ENCODE measurements around the gene NEDD8. TPM values are rescaled to one million over a fixed set of nuclear protein-coding genes. Genes with fewer than 3 reads are reported as not detected.

Gene NEDD8
- total and polyA plus RNA-seq, 2 of the 4 experiments (the other 2 are of a cell fraction) = 167 to 375 TPM

DNA sequence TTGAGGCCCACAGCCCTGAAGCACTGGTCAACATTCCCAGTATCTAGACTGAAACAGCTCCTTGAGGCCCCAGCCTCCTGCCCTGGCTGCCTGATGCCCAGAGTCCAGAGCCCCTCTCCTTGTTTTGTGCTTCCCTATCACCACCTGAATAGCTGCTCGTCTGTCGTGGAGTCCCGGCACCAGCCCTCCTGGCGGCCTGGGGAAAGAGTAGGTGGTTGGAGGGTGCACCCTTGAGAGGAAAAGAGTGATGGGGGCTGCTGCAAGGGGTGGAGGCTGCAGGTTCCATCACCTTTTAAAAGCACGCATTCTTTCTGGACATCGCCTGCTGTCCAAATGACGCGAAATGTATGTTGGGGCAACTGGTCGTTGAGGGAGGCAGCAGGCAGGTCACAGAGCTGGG is 36.1 kb upstream of the NEDD8 start:
- Histone ChIP-seq H2AFZ (replicated peaks; ENCODE audit: low read length, poor library complexity) (no peak overlapping the region), H3K4me3 (ENCODE audit: insufficient read depth, low read depth, low read length) (no peak overlapping the region), H2BK120ac (ENCODE audit: low read depth, low read length) (no peak overlapping the region), H3K14ac (replicated peaks; ENCODE audit: low read depth, low read length) (no peak overlapping the region), H4K8ac (ENCODE audit: low read depth in 2 of 2, low read length in 2 of 2) (no peak overlapping the region), H2BK20ac (ENCODE audit: low read depth, low read length) (no peak overlapping the region), H3K4me1 (ENCODE audit: control insufficient read depth, insufficient read depth, low read length) (peaks cover 5% of the 10 kb centered on the region; the same call in 1 of the 2 replicates), H3K4ac (ENCODE audit: low read depth, low read length) (no peak overlapping the region), H3K79me1 (ENCODE audit: low read depth in 1 of 2, low read length in 2 of 2) (peaks cover 9 to 21% of the 10 kb centered on the region in 2 experiments), H4K5ac (ENCODE audit: low read depth, low read length) (no peak overlapping the region), H3K4me2 (ENCODE audit: low read depth, low read length) (no peak overlapping the region), H3K9ac (ENCODE audit: low read depth, low read length) (no peak overlapping the region), H3K36me3 (ENCODE audit: control insufficient read depth, insufficient read depth, low read length) (peaks cover 29% of the 10 kb centered on the region), H4K91ac (ENCODE audit: insufficient read depth, low read depth, low read length) (no peak overlapping the region), H3K9me1 (ENCODE audit: insufficient read depth, low read length) (peaks cover 5% of the 10 kb centered on the region; the same call in 1 of the 2 replicates), H2BK5ac (ENCODE audit: low read depth, low read length, poor library complexity, severe bottlenecking) (no peak overlapping the region), H3K27ac (ENCODE audit: insufficient read depth, low read length) (no peak overlapping the region), H3K23ac (ENCODE audit: low read depth, low read length) (no peak overlapping the region), H2AK5ac (ENCODE audit: low read depth, low read length) (no peak overlapping the region), H3K27me3 (ENCODE audit: control insufficient read depth, insufficient read depth, low read length) (no peaks in the 10 kb centered on the region), H2BK15ac (ENCODE audit: low read depth, low read length) (no peak overlapping the region), H3K56ac (ENCODE audit: extremely low read depth, insufficient read depth, low read length) (no peak overlapping the region), H3K9me3 (ENCODE audit: control insufficient read depth, insufficient read depth, low read length) (no peaks in the 10 kb centered on the region), H3K18ac (ENCODE audit: low read depth, low read length) (no peak overlapping the region), H4K20me1 (ENCODE audit: insufficient read depth, low read length) (no peaks in the 10 kb centered on the region), H2AK9ac (replicated peaks; ENCODE audit: low read depth, low read length, poor library complexity) (no peak overlapping the region)
- CTCF ChIA-PET = no interaction called here
- WGBS, 2 experiments (ENCODE audit: extremely low coverage in 2 of 2, insufficient read length in 1 of 2) = 83% methylated on average over 3 of the region's 9 CpGs; no CpG with 5 or more reads in 1 of the 2 experiments
- no TSS peak for BruUV-seq (replicated peaks)
- POLR2A ChIA-PET (ENCODE audit: unreplicated experiment) = no interaction called here
- DNase-seq (no peak), ATAC-seq (ENCODE audit: low read depth) (no peak)
- in situ Hi-C loops (cut with MboI; ENCODE audit: low sequenced_read_pairs) (no loop called here), intact Hi-C loops (cut with micrococcal nuclease) (no loop called here), dilution Hi-C loops (cut with HindIII; ENCODE audit: low sequenced_read_pairs, unreplicated experiment) (no loop called here)
- TF ChIP-seq POLR2A (IDR thresholded peaks at IDR 0.05; ENCODE audit: low read depth, low read length) = no peak
- no peak for TF ChIP-seq MXI1 (IDR thresholded peaks at IDR 0.05; ENCODE audit: borderline replicate concordance, low read depth, low read length)
- no peak for TF ChIP-seq NFE2L2 (IDR thresholded peaks at IDR 0.05; ENCODE audit: low read depth, low read length)
- TF ChIP-seq, protein P1, sequence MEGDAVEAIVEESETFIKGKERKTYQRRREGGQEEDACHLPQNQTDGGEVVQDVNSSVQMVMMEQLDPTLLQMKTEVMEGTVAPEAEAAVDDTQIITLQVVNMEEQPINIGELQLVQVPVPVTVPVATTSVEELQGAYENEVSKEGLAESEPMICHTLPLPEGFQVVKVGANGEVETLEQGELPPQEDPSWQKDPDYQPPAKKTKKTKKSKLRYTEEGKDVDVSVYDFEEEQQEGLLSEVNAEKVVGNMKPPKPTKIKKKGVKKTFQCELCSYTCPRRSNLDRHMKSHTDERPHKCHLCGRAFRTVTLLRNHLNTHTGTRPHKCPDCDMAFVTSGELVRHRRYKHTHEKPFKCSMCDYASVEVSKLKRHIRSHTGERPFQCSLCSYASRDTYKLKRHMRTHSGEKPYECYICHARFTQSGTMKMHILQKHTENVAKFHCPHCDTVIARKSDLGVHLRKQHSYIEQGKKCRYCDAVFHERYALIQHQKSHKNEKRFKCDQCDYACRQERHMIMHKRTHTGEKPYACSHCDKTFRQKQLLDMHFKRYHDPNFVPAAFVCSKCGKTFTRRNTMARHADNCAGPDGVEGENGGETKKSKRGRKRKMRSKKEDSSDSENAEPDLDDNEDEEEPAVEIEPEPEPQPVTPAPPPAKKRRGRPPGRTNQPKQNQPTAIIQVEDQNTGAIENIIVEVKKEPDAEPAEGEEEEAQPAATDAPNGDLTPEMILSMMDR (conservative IDR thresholded peaks at IDR 0.05; ENCODE audit: low read depth, low read length) = no peak
- TF ChIP-seq RAD21 (IDR thresholded peaks at IDR 0.05; ENCODE audit: low read length) = no peak
- TF ChIP-seq, protein P2, sequence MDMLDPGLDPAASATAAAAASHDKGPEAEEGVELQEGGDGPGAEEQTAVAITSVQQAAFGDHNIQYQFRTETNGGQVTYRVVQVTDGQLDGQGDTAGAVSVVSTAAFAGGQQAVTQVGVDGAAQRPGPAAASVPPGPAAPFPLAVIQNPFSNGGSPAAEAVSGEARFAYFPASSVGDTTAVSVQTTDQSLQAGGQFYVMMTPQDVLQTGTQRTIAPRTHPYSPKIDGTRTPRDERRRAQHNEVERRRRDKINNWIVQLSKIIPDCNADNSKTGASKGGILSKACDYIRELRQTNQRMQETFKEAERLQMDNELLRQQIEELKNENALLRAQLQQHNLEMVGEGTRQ (IDR thresholded peaks at IDR 0.05; ENCODE audit: low read depth, low read length) = no peak
- TF ChIP-seq MAFK (IDR thresholded peaks at IDR 0.05; ENCODE audit: low read depth, low read length) = no peak
- no peak for TF ChIP-seq SMC3 (IDR thresholded peaks at IDR 0.05; ENCODE audit: low read depth, low read length)
- no peak for TF ChIP-seq RCOR1 (IDR thresholded peaks at IDR 0.05; ENCODE audit: insufficient replicate concordance, low read length)
- no peak for TF ChIP-seq MAZ (IDR thresholded peaks at IDR 0.05; ENCODE audit: borderline replicate concordance, low read depth, low read length)
- TF ChIP-seq BHLHE40 (IDR thresholded peaks at IDR 0.05; ENCODE audit: low read depth, low read length) = no peak
- TF ChIP-seq, protein P3, sequence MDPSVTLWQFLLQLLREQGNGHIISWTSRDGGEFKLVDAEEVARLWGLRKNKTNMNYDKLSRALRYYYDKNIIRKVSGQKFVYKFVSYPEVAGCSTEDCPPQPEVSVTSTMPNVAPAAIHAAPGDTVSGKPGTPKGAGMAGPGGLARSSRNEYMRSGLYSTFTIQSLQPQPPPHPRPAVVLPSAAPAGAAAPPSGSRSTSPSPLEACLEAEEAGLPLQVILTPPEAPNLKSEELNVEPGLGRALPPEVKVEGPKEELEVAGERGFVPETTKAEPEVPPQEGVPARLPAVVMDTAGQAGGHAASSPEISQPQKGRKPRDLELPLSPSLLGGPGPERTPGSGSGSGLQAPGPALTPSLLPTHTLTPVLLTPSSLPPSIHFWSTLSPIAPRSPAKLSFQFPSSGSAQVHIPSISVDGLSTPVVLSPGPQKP (IDR thresholded peaks at IDR 0.05; ENCODE audit: borderline replicate concordance, low read depth, low read length) = no peak
- TF ChIP-seq CEBPB (IDR thresholded peaks at IDR 0.05; ENCODE audit: low read depth, low read length) = no peak
- TF ChIP-seq RFX5 (IDR thresholded peaks at IDR 0.05; ENCODE audit: low read depth, low read length) = no peak
- TF ChIP-seq CHD1 (IDR thresholded peaks at IDR 0.05; ENCODE audit: low read depth, low read length) = no peak
- TF ChIP-seq FOS (IDR thresholded peaks at IDR 0.05; ENCODE audit: low read depth, low read length) = no peak

Data from IMR-90 (cell line).